OCI-M2 (cell line): ENCODE data around the gene UQCC2.

Experiments
- DNase-seq: peaks from one replicate; lab custom pipeline; 2025; ENCODE audit not compliant: unreplicated experiment; lab: John Stamatoyannopoulos, UW

UQCC2 gene

DNA sequence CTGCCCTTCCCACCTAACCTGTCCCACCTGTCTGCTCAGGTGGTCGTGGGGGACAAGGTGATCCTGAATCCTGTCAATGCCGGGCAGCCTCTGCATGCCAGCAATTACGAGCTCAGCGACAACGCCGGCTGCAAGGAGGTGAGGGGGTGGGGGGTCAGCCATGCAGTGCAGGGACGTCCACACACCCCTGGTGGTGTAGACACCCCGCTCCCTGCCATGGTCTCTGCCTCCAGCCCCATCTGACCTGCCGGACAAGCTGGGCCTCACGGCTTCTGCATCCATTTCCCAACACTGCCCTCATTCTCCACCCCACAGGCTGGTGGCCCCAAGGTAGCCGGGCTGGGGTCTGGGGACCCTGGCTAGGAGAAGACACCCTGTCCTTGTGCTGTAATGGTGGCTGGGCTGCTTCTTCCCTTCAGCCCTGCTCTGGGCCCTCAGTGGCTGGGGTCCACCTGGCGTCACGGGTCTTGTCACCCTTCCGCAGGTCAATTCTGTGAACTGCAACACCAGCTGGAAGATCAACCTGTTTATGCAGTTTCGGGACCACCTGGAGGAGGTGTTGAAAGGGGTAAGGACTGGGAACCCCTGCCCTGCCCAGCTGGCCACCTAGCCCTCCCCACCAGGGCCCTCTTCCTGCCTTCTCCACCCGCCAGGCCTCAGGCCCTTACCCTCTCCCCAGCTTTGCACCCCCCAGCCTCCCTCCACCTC is 52.4 kb downstream of the UQCC2 start:
- no peak for DNase-seq

DNA sequence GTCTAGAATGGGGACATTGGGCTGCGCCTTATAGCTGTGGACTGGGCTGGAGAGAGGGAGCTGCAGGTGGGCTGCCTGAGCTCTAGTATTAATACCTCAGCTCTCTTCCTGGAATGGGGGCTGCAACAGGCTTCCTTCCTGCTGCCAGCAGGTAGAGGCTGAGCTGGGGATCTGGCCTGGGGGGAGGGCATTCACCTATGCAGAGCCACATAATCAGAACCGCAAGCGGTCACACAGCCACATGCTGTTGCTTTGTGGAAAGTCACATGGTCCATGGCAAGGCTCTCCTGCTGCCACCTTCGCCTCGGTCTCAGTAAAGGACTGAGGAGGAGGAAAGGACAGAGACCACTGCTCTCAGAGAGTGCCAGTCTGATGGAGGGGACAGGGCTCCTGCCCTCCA is 54.7 kb downstream of the UQCC2 start:
- DNase-seq, result no peak

DNA sequence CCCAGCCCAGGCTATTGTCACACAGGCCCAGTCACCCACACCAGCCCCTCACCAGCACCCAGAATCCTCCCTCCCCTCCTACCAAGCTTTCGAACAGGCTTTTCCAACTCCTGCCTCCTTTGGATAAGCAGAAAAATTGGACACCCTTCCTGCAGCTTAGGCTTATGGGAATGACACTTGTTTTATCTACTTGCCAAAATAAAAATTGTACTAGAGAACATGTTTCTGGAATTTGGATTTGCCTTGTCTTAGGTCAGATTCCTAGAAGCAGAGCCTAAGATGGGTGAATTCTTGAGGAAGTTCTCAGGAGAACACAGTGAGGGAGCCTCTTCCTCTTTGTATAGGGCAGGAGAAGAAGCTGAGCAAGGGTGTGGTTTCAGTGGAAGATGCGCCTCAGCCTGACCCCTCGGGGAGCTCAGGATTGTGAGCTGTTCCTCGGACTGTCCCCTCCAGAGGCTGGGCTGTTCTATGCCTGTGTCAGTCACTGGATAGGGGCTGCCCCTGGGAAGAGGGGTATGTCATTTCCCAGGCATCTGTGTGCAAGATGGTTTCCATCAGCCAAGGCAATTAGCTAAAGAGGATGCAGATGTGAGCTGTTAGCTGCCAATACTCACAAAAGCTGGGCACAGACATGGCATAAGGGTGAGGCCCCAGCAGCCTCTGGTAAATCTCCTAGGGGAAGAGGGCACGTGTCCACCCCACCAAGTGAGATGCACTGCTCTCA is 56.5 kb downstream of the UQCC2 start:
- no peak for DNase-seq

DNA sequence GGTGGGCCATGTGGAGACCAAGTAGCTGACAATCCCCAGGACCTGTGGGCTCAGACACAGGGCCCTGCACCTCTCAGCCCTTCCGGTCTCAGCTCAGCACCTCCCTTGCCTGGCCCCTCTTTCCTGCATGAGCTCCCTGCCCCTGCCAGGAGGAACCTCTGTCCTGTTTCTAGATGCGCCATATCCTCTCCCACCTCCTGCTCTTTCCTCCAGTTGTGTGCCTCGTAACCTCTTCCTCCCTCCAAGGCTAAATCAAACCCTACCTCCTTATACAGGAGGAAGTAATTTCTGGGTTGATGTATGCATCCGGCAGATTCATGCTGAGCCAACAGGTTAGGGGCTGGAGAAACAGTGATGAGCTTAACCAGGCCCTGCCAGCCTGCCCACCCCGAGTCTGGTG is 59.5 kb downstream of the UQCC2 start:
- no peak for DNase-seq

DNA sequence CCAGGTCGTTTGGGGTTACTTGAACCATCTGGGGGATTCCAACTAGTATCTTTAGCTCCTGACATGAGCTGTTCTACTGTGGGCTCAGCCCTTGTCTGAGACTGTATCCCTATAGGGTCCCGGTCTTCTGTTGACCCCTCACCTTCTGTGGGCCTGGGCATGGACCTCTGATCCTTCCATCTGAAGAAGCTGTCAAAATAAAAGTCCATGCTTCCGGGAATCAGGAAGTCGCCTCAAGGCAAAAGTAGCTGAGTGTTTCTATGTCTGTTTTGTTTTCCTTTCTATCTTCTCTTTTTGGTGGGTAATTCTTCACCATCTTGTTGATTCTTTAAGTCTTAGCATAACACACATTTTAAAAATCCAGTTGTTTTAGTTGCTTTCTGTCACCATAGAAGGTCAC is 60.1 kb downstream of the UQCC2 start:
- no peak for DNase-seq
